Measurements from ENCODE around the gene NBAS. TPM values are rescaled to one million over a fixed set of nuclear protein-coding genes. Genes with fewer than 3 reads are reported as not detected.
"Not testable (repeated sequence)": the region's sequence is repeated elsewhere in the genome, so short reads cannot be mapped to it uniquely, and the experiment has no call there.

Gene NBAS
- total RNA-seq, 2 donors from 2014 or later, result 38.9 to 48.6 TPM

DNA sequence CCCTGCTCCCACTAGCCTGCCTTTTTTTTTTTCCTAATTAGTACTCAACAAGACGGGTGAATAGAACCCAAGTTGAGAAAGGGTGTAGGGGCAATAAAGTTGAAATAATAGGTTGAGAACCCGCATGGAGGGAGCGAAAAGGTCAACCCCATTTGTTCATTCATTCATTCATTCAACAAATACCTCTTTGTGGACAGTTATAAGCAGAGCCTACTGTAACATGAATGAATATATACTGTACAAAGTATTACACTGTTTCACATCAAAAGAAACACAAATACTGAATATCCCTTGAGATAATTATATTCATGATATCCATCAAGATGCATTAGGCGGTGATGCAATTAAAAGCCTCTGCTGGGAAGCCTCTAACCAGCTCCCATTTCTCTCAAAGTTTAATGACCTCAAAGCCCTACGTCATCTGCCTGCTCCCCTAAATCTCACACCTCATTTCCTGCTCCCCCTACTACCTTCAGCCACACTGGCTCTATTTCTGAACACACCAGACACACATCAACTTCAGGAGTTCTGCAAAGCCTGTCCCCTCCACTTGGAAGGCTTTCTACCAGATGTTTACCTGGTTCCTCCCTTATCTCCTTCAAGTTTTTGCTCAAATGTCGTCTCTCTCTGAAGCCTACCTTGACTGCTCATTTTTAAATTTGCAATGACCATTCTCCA lies 1.4 kb upstream of the NBAS start:
- ATAC-seq (no peak), DNase-seq (no peak)
- intact Hi-C loops (cut with DNase I), result no loop called here

DNA sequence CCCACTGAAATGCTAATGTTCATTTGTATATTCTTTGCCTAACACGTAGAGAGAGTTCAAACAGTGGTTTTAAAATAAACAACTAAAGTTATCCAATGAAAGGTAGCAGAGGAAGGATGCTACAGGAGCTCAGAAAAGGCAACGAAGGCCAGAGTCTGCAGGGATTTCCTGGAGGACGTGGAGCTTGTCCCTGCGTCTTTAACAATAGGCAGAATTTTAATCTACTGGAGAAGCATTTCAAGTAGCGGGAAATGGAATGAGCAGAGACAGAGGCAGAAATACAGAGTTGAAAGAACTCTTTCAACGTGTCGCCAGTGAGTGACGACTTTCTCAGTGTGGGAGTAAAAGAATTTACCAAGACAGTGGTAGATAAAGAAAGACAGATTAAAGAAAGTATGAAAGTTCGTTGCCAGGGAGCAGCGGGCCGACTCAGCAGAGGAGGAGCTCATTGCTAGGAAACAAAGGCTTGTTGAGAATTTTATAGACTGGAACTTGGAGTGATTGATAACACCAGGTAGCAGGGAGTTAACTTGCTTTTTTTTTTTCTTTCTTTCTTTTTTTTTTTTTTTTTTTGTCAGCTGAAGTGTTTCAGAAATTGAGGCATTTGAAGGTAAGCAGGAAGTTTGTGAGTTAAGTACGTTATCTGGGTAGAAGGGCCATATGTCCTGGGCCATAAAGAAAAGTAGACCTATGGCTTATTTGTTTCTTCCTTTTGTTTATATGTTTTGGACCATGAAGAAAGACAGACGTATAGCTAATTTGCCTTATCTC lies 625 bp upstream of the NBAS start:
- intact Hi-C loops (cut with DNase I), result no loop called here
- ATAC-seq, result peak; percentile 60 to 69
- DNase-seq, result peak; percentile 29

DNA sequence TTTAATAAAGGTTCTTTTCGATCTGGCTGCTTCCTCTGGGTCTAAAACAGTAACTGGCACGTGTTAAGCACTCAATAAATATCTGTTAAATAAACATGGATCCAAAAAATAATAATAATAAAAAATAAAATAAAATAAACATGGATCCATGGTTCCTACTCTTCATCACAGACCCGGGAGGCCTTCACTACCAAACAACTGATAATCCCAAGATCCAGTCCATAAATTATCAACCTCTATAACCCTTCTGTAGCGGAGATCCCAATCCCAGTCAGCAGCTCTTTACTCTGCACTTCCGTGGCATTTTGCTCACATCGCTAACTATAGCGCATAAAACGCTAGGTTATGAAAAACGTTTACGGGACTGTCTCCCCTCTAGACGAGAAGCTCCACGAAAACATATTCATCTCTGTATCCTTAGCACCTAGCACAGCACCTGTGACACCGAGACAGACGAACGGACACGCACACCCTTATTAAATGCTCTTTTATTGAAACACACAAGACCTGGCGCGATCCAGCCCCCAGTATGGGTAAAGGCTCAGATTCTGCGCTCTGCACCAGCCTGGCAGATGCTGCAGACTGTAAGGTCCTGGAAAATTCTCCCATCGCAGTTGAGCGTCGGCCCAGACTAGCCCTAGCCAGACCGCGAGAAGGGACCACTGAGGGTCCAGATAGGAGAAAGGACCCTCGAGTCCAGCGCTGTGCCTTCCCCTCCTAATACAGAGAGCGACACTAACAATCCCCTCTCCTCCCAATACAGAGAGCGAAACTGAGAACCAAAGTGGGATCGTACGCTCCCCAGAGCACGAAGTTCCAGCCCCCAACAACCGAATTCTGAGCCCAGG lies 770 bp downstream of the NBAS start:
- DNase-seq (no peak), ATAC-seq (peak; percentile 49 to 58)
- intact Hi-C loops (cut with DNase I), result no loop called here

DNA sequence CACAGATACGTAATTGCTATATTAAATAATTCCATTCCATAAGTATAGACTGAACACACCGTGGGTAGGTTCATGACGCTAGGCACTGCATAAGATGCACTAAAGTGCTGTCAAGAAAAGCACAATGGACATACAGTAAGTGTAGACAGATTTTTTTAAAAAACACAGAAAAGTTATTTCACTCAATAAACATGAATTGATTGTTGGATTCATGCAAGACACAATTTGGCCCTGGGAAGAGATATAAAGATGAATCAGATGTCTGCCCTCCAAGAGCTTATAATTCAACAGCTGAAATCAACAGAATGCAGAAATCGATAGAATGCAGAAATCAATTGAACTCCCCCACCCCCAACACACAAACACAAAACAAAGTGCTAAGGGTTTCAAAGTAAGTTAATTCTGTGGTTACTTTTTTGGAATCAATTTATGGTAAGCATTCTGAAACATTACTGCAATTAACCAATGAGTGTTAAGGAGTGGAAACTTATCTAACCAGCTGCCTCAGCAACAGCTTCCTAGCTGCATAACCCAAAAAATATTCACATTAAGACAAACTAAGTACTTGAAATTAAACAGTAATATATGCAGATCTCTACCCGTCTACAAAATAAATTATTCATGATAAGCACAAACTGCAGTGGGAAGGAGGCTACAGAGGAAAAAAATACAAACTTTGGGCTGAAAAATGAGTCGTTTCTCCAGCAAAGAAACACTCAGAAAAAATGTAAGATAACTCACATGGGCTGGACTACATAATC lies 1.6 kb downstream of the NBAS start:
- no peak for DNase-seq
- no peak for ATAC-seq
- intact Hi-C loops (cut with DNase I), result no loop called here

DNA sequence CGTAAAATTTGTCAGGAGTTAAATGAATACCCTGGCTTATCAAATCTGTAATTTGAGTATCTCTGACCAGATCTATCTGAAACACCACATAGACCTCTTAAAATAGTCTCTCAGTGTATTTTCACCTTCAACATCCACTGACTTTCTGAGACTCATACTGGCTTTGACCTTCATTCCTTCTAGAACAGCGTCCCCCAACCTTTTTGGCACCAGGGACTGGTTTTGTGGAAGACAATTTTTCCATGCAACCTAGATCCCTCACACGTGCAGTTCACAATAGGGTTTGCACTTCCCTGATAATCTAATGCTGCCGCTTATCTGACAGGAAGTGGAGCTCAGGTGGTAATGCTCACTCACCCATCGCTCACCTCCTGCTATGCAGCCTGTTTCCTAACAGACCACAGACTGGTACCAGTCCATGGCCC lies 3.2 kb downstream of the NBAS start:
- no peak for ATAC-seq
- intact Hi-C loops (cut with DNase I), result no loop called here
- DNase-seq, result no peak

DNA sequence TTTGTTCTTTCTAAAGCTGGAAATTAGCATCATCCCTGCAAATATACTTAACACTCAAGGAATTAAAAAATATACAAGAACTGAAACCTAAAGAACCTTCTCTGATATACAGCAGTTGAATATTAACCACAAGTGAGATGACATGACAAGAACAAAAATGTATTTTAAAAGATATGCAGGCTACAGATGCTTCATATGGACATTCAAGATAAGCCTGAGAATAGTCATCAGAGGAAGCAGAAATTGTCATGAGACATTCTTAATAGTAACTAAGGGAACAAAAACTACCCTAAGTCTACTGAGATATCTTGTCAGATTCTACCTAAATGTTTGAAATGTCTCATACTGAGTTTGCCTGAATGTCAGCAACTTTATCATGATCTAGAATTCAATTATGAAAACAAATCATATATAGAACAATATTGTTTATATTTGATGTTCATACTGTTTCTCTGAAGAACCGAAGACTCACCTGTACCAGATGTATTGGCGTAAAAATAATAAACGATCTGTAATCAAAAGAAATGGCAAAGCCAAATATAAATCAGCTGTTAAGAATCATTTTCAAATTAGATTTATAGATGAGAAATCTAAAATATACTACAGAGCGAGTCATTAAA lies 4.7 kb downstream of the NBAS start:
- ATAC-seq (no peak), DNase-seq (no peak)
- intact Hi-C loops (cut with DNase I), result no loop called here

DNA sequence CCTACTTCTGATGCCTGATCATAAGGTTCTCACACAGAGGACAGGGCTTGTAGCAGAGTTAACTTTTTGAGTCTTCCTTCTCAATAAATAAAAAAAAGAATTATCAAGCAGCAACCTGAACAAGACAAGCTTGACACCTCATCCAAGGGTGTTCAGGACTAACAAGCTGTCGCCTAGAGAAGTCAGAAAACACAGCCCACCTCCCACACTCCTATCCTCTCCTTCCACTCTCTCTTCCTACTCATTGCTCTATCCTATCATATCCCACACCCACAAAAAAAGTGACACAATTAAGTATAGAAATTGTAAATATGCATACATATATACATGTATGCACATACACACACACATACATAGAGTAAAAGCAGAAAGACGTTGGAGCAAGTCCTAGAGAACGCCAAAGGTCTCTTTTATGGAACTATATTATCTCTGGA lies 5.4 kb downstream of the NBAS start:
- ATAC-seq, result no peak
- intact Hi-C loops (cut with DNase I), result no loop called here

DNA sequence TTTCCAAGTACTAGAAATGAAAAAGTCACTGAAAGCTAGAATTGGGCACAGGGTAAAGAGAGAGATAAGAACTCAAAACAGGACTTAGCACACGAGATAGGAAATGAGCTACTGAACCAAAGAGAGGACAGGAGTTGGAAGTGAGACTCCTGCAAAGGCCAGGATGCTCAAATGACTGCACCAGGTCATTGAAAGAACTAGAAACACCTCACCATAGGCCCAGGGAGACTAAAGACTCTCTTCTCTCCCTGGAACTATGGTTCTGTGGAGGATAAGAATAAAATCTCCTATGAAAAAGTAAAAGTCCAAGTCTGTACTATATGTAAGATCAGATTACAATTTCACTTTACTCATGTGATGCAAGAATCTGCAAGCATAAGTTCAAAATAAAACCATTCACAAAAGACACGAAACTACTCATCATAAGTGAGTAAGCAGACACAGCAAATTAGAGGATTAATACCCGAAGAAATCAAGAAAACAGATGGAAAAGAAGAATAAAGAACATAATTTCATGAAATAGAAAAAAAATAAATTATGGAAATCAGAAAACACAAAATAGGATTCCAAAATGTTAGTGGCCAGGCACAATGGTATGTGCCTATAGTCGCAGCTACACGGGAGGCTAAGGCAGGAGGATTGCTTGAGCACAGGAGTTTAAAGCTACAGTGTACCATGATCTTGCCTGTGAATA lies 6.5 kb downstream of the NBAS start:
- ATAC-seq, result no peak

More for the DNA sequence above, 5.4 kb downstream of the NBAS start:
- no peak for DNase-seq

DNA sequence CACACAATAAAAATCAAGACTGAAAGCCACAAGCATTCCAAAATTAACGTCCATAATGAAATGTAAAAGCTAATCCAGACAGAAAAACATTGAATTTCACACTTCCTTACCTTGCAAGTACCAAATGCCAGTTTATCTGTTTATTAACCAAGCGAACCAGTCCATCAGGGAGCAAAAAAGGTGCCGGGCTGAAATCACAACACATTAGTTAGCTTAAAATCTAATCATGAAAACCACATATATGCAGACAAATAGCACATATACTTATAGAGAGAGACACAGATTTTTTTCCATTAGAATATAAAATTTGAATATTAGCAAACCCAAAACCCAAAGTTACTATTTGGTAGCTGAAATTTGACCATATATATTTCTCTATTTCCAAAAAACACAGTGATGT lies 7.2 kb downstream of the NBAS start:
- intact Hi-C loops (cut with DNase I), result no loop called here
- no peak for ATAC-seq
- DNase-seq, result no peak

More for the DNA sequence above, 6.5 kb downstream of the NBAS start:
- intact Hi-C loops (cut with DNase I), result no loop called here
- DNase-seq, result no peak

DNA sequence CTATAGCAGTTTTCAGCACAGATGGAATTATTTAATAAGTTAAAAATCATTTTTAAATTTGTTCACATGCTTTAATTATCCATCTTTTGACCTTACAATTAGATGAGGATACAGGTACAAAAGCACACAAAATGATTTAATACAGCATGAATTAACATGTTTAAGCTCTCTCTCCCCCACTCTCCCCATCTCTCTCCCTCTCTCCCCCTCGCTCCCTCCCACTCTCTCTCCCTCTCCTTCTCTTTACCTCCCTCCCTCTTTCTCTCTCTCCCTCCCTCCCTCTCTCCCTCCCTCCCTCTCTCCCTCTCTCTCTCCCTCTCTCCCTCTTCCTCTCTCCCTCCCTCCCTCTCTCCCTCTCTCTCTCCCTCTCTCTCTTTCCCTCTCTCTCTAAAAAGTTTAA lies 7.6 kb downstream of the NBAS start:
- intact Hi-C loops (cut with DNase I), result no loop called here
- DNase-seq, result no peak
- no peak for ATAC-seq

DNA sequence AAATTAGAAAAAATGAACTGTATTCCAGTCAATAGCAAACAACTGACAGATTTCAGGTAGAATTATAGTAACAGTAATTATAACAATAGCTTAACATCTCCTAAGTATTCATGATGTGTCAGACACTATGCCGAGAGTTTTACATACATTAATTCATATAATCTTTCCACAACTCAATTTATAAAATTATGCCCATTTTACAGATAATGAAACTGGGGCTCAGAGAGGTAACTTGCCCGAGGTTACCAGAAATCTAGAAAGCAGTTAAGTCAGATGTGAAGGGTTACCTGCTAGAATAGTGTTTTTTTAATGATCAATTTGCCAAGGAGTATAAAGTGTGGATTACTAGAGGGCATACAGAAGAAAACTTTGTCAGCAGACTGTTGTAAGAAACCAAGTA lies 12.2 kb downstream of the NBAS start:
- ATAC-seq (no peak), DNase-seq (no peak)
- intact Hi-C loops (cut with DNase I), result no loop called here

DNA sequence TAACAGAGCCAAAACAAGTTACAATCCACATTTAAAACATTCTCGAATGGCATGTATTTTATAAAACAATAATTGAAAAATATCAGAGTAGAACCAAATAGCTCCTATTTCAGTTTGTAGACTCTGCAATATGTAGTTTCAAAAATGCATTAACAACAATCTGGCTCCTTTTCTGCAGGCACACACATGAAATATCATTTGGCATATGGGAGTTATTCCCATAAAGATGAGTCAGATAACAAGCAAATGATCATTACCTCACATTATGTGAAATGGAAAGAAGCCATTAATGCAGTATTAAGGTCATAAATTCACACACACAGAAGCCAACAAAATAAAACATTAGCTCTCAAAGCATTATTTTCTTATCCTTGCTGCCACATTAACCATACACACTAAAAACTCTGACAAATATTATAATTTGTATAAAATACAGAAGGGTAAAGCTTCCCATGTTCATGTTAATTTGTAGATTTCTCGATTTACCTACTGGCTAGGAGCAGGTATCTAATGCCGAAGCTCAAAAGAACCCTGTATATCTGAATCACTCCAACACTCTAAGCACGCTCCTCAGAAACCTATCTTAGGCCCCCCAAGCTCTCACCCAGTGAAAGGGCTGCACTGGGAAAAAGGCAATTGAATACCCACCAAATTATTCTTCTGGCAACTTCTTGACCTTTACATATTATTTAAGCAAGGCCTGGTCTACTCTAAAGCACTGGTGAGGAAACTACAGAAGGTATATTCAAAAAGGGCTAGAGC lies 13.8 kb downstream of the NBAS start:
- no peak for ATAC-seq
- intact Hi-C loops (cut with DNase I), result no loop called here

DNA sequence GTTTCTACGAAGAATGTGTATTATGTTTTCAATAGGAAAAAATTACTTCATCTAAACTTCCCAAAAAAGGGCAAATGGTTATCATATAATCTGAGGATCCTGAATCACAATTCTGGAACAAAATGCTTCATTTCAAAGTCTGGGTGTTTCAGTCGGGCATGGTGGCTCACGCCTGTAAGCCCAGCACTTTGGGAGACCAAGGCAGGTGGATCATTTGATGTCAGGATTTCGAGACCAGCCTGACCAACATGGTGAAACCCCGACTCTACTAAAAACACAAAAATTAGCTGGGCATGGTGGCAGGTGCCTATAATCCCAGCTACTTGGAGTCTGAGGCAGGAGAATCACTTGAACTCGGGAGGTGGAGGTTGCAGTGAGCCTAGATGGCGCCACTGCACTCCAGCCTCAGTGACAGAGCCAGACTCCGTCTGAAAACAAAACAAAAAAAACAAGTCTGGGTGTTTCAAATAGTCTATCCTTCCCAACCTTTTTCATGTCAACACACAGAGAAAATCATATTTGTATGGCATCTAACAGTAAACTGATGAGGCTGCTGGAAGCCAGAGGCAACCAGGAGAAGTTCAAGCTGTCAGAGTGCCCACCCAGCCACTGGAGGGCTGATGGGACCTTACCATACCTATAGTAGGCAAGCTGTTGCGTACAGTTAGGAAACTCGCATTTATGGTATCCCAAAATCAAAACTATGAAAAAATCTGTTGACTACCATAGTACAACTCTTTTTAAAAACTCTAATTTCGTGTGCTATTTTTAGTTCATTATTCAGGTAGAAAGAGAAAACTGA lies 14.6 kb downstream of the NBAS start:
- DNase-seq (no peak), ATAC-seq (no peak)
- intact Hi-C loops (cut with DNase I), result no loop called here

More for the DNA sequence above, 13.8 kb downstream of the NBAS start:
- no peak for DNase-seq

DNA sequence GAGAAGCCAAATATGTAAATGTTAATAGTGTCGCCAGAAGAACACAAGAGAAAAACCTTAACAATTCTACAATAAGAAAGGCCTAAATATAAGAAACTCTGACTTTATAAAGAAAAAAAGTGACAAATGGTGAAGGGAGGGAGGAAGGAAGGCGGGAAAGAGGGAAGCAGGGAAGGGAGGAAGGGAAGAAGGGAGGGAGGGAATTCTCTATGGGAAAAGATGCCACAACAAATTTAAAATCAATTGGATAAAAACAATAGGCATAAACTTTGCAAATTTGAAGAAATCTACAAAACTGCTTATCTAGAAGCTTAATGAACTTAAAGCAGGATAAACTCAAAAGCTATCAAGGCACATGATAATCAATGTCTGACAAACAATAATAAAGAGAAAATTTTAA lies 16.9 kb downstream of the NBAS start:
- intact Hi-C loops (cut with DNase I), result no loop called here
- ATAC-seq, result no peak
- no peak for DNase-seq

DNA sequence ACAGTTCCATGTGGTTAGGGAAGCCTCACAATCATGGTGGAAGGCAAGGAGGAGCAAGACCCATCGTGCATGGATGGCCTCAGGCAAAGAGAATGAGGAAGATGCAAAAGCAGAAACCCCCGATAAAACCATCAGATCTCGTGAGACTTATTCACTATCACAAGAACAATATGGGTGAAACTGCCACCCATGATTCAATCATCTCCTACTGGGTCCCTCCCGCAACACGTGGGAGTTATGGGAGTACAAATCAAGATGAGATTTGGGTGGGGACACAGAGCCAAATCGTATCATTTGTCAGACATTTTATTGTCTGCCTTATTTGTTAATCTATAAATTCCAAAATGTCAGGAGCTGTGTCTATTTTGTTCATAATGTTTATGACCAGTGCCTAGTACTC lies 17.6 kb downstream of the NBAS start:
- DNase-seq, result no peak

DNA sequence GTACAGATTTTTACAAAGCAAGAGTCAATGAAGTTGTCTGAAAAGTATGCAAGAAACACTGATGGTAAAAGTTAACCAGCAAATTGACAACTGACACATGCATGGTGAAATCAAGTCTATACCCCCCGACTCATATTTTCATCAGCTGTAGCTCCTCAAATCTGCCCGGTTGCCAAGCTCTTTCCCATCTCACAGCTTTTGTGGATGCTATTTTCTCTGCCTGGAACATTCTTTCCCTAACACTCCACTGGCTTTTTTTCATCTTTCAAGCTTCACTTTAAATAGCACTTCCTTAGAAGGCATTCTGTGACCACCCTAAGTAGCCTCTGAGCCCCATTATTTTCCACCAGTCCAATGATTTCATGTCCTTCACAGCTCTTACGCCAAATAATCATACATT lies 18.1 kb downstream of the NBAS start:
- intact Hi-C loops (cut with DNase I), result no loop called here
- ATAC-seq (no peak), DNase-seq (no peak)

More for the DNA sequence above, 17.6 kb downstream of the NBAS start:
- intact Hi-C loops (cut with DNase I), result no loop called here
- ATAC-seq, result no peak

DNA sequence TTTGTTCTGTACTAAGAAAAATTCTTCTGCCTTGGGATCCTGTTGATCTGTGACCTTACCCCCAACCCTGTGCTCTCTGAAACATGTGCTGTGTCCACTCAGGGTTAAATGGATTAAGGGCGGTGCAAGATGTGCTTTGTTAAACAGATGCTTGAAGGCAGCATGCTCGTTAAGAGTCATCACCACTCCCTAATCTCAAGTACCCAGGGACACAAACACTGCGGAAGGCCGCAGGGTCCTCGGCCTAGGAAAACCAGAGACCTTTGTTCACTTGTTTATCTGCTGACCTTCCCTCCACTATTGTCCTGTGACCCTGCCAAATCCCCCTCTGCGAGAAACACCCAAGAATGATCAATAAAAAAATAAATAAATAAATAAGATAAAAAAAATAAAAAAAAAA lies 18.9 kb downstream of the NBAS start:
- ATAC-seq; intact Hi-C loops (cut with DNase I): not testable (repeated sequence)

More for the DNA sequence above, 18.9 kb downstream of the NBAS start:
- DNase-seq, result not testable (repeated sequence)

Measured in left cardiac atrium (tissue), 4 donors.